Stimulated activated CD8-positive, alpha-beta memory T cell treated with anti-CD3 and anti-CD28 coated beads, Interleukin-4, amount 100 ng/mL, for 4 hours (primary cell): Measurements from ENCODE around the gene ZNF609.
"Not testable (repeated sequence)": the region's sequence is repeated elsewhere in the genome, so short reads cannot be mapped to it uniquely, and the experiment has no call there.

Source experiments
- DNase-seq, 2 donors: peaks; one replicate each; pipeline ENCODE4 v3.0.0-alpha.2; 2020; ENCODE audit warnings: low read depth in 2 of 2, low spot score in 1 of 2

Gene ZNF609

DNA sequence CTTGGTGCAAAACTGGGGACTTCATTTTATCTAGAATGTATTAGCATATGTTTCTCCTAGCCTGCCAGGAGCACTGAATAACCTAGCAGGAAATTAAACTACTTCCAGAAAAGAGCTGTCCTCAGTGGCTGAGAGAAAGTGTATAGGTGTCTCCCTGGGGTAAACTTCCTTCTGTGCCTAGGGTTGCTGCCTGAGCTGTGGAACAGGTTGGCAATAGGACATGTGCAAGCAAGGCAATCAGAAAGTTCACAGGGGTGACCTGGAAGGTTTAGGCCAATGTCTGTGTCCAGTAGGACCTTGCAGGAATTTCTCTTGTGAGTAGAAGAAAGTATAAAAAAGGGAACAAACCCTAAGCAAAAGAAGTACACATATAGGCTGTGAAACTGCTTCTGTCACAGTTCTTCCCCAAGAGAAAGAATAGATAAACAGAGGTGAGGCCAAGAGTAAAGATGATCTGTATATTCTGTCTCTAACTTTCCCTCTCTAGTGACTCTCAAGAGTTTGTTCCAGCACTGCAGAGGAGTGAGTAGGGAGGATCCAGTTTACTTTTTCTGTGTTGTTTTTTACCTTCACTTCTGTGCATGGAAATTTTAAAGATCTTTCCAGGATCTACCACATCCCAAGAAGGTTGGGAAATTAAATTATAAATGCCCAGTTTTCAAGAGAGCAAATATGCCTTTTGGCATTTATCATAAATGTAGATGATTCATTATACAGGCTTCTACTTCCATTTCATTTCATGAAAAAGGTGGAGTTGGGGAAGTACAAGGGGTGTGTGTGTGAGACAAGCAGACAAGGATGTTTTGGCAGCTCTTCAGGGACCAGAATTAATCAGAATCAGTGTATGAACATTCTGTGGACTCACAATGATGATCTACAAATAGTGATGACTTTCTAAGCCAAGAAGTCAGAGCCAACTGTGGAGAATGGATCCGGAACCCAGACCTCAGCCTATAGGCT is 159.8 kb downstream of the ZNF609 start:
- no peak for DNase-seq

GRCh38 chr15:64621056-64621455 is 160.7 kb downstream of the ZNF609 start:
- no peak for DNase-seq

DNA sequence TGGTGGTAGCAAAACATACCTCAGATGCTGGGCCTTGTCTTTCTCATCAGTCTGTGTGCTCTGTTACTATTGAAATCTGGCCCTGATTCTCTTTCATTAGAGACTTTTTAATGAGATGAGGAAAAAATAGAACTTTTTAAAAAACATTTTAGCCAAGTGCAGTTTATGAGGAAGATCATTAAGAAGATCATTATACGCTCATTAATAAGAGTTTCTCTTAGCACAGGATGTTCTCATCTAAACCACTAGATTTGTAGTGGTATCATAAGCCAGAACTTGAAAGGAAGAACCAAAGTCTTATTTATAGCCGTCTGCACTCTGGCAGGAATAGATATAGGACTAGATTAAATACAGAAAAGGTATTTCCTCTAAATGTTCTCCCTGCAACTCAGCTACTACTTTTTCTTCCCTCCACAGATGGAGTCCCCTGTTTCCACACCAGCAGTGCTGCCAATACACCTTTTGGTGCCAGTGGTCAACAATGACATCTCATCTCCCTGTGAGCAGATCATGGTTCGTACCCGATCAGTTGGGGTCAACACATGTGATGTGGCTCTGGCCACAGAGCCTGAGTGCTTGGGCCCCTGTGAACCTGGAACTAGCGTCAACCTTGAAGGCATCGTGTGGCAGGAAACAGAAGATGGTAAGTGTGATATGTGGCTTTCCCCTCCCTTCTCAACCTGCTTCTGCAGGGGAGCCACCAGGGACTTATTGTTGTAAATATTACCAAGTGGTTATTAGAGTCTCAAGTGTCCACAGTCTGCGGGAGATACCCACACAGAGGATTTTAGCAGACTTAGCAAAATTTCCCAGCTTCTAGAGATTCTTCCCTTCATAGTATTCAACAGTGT is 162.3 kb downstream of the ZNF609 start:
- peak; percentile 15 to 17 for DNase-seq

DNA sequence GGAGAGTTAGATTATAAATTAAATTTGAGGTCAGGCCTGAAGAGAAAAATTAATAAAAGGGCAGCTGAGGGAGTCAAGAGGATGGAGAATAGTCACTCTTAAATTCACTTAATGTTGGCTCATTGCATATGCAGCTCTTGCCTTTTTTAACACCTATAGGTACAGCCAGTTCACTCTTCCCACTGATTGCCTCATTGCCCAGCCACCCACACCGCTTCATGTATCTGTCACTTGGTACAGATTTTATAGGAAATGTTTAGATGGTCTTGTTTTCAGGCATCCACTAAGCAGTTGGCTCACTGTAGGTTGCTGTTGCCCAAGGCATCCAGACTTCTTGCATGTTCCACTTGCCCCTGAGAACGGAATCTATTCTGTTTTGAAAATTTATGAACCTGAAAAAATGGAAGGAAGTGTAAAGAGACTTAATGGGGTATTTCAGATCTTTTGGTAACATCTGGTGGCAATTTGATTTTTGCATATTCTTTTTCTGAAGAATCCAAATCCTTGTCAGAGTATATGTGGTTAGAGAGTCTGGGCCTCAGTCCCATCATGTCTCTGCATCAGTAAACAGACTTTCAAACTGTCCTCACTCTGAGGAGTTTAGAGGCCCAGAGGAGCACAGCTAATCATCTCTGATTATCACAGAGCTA is 163.1 kb downstream of the ZNF609 start:
- no peak for DNase-seq

GRCh38 chr15:64624242-64624641 is 163.9 kb downstream of the ZNF609 start:
- DNase-seq = no peak

GRCh38 chr15:64629063-64629462 is 168.7 kb downstream of the ZNF609 start:
- DNase-seq = no peak

DNA sequence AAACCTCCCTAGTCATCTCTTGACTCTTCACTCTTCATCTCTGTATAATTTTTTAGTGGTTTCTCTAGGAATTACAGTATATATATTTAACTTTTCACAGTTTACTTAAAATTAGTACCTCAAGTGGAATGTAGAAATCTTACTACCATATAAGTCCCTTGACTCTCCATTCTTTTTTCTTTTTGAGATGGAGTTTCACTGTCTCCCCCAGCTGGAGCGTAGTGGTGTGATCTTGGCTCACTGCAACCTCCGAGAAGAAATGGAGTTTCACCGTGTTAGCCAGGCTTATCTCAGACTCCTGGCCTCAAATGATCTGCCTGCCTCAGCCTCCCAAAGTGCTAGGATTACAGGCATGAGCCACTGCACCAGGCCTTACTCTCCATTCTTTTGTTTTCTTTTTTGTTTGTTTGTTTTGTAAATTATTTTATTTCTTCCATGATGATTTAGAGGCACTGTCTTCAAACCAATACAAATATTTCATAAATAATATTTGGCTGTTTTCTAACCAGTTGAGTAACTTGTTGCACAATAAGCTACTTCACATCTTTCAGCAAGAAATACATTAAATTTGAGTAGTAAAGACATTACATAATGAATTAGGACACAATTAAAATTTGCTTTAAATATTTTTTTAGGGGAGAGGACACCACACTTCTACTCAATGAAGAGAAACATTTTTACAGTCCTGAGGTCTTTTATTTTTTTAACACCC is 170.2 kb downstream of the ZNF609 start:
- DNase-seq = no peak

GRCh38 chr15:64632639-64633038 is 172.3 kb downstream of the ZNF609 start:
- DNase-seq = not testable (repeated sequence)

GRCh38 chr15:64633332-64633731 is 173.0 kb downstream of the ZNF609 start:
- no peak for DNase-seq

DNA sequence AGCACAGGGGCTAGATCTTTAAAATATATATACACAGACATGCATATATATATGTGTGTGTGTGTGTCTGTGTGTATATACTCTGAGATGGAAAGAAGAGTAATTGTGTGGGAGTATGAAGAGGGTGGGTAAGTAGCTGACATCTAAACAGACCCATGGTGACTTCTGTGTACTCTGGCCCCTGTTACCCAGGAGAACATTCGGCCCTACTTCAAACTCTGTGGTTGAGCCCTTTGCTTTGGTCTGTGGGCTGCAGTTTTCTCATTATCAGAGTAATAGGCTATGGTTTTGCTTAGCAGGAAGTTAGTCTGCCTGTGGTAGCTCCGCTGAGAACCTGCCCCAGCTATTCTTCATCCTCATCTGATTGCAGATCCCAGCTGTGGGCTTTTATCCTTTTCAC is 173.6 kb downstream of the ZNF609 start:
- no peak for DNase-seq

DNA sequence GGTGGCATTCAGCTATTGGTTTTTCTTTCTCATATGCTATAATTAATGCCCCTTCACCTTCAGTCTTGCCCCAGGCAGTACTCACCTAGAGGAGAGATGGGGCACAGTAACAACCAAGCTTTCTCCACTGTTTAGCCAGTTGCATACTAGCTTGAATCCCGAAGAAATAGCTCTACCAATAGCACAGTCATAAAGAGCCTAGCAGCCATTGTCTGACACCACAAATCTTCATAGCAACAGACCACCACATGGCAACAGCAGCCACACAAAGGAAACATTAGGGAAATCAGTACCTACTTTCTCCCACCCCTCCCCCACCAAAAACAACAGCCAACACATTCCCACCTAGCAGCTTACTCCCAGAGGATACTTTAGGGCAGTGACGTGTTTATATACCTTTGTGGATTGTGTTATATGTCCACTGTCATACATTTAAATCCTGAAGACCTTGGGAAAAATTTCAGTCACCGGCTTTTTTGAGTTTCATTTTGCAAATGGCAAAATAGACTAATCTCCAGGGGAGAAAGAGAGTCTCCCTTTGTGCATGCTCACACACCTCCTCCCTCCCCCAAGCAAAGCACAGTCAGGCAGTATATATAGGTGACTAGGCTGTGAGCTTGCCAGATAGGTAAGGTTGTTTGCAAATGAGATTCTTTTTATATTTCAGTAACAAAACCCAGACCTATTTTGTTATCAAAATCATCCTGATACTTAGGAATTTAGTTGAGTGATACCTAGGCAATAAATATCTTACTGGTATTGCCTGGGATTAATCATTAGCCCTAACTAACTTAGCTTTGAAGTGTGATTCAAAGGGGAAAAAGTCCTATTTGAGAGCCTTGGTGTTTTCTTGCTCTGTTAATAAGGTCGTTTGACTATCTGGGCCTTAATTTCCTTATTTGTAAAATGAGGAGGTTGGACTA is 174.5 kb downstream of the ZNF609 start:
- no peak for DNase-seq

- DNase-seq = no peak
Observed at GRCh38 chr15:64635499-64636495, 175.4 kb downstream of the ZNF609 start.

DNA sequence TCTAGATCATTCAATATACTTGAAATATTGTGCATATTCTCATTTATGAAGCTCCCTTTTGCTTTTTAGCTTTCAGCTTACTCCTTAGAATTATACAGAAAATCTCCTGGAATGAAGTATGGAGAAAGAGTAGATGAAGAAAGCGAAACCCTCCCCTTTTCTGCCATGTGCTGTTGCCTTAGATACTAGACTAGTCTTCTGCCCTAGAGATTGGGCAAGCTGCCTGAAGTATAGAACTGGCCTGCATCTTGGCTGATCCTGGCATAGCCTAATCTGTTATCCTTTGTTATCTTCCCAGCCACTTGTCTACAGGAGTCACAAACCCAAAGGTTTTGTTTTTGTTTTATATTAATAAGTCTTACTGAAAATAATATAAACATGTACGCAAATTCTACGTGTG is 176.2 kb downstream of the ZNF609 start:
- DNase-seq = no peak

GRCh38 chr15:64637412-64637811 is 177.0 kb downstream of the ZNF609 start:
- DNase-seq = no peak

- not testable (repeated sequence) for DNase-seq
Observed at GRCh38 chr15:64639744-64640143, 179.4 kb downstream of the ZNF609 start.

GRCh38 chr15:64640146-64640871 is 179.9 kb downstream of the ZNF609 start:
- DNase-seq = no peak

DNA sequence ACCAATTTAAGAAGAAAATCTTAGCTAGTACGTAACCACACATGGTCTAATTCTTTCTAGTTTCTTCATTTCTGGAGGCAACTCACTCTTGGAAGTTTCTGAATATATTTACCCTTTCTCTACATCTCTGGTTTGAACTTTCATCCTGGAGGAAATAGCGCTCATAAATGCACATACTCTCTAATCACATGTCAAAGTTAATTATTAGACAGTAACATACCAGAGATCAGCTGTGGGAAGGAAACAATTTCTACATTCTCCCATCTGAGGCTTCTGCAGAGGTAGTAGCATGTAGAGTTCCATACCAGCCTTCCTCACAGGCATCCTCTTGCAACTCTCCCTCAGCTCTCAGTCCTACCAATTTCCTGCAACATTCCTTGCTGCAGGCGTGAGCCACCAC is 182.5 kb downstream of the ZNF609 start:
- DNase-seq = no peak

GRCh38 chr15:64643685-64644084 is 183.3 kb downstream of the ZNF609 start:
- no peak for DNase-seq
